Adrenal gland (tissue), 12 donors: ENCODE measurements around the gene ADD1. TPM values are rescaled to one million over a fixed set of nuclear protein-coding genes. Genes with fewer than 3 reads are reported as not detected.

Source experiments
- DNase-seq, 7 donors: peaks; one replicate each; pipeline ENCODE4 v3.0.0-alpha.2; 2019 to 2020
- H3K27ac ChIP-seq, 5 donors: fragments of 200-600 bp; sonication (generic) in 4 of 5; 1 replicate in 3 of 5; 2 replicates in 2 of 5; pipeline versions ENCODE4 v1.5.1 to v1.8.0; 2016 to 2020; ENCODE audit warnings: mild to moderate bottlenecking in 1 of 5
- H3K27me3 ChIP-seq: fragments of 200-600 bp; 2 replicates; pipeline ENCODE4 v1.8.0; 2021
- H3K36me3 ChIP-seq, 2 donors: fragments of 200-600 bp; replicated peaks in 1 of 2; 1 replicate in 1 of 2; 2 replicates in 1 of 2; pipeline versions ENCODE4 v1.5.1 to v1.8.0; 2018 to 2022
- H3K4me1 ChIP-seq, 2 donors: fragments of 200-600 bp; replicated peaks in 1 of 2; 1 replicate in 1 of 2; 2 replicates in 1 of 2; pipeline versions ENCODE4 v1.5.1 to v1.8.0; 2018 to 2021
- H3K4me3 ChIP-seq, 4 donors: fragments of 200-600 bp; sonication (generic) in 3 of 4; one replicate each; pipeline ENCODE4 v1.5.1; 2016 to 2018
- H3K9me3 ChIP-seq, 3 donors: fragments of 200-600 bp; sonication (generic) in 1 of 3; replicated peaks in 1 of 3; 1 replicate in 2 of 3; 2 replicates in 1 of 3; pipeline versions ENCODE4 v1.5.1 to v1.8.0; 2016 to 2021
- CTCF ChIP-seq, 6 experiments: fragments of 450-650 bp in 4 of 6; fragments of 200-600 bp in 2 of 6; sonication (generic) in 1 of 6; IDR thresholded peaks; 1 replicate in 5 of 6; 2 replicates in 1 of 6; pipeline versions ENCODE4 v1.5.1 to v1.8.0; 2016 to 2021; ENCODE audit warnings: antibody characterized with exemption in 6 of 6, mild to moderate bottlenecking in 2 of 6, moderate library complexity in 1 of 6
- POLR2A ChIP-seq, 2 donors: fragments of 450-650 bp; IDR thresholded peaks; one replicate each; pipeline ENCODE4 v1.6.1; 2017; ENCODE audit warnings: antibody characterized with exemption in 2 of 2, mild to moderate bottlenecking in 2 of 2, moderate library complexity in 1 of 2
- WGBS, 4 donors: extraction: QIAGEN DNeasy Blood & Tissue Kit in 2 of 4; methylation state at CpG; one replicate each; pipeline versions ENCODE4 v1.1.5 to v1.1.7; 2013 to 2017; 5-methylcytosine and 5-hydroxymethylcytosine counted together
- intact Hi-C, 2 donors: fragments of 100-400 bp; cut with DNase I; formaldehyde crosslinking; loops; one replicate each; pipeline versions ENCODE4 v1.14.1 to v1.15.0; 2022 to 2023
- polyA plus RNA-seq, 3 donors: library from polyadenylated mRNA; stranded (reverse); fragments of 200-250 nt in 2 of 3; fragments of 350-450 nt in 1 of 3; fragmentation: Illumina TruSeq in 1 of 3; extraction: RNeasy Lipid Tissue Mini Kit (QIAGEN cat#74804) in 1 of 3; gene quantifications; one replicate each; pipeline ENCODE4 v1.2.3, GENCODE V29; 2013 to 2014
- total RNA-seq, 9 donors: library from RNA; depleted of rRNA in 4 of 9; stranded (reverse); fragments of >200 nt in 4 of 9; fragments of 120-200 nt in 1 of 9; fragmentation: NEBNext Ultra II Directional in 1 of 9; extraction: Animal tissue kit (Norgen Biotek cat#: 25700) in 1 of 9; gene quantifications; one replicate each; pipeline versions ENCODE4 v1.1.0 to v1.2.4, GENCODE V29; 2013 to 2023
- donor health status: healthy with polysubstance abuse.
- donor health status: Bipolar disorder and iron deficiency.
- donor health status: DM: yes; HTN: yes; CAD: no.
- donor health status: DM: no; HTN: no; CAD: no.
- donor health status: DM: no; HTN: no; CAD: no.
- donor health status: DM: yes; HTN: yes; CAD: no.

ADD1 gene
- total and polyA plus RNA-seq, 12 donors = 134 to 468 (median 241) TPM

DNA sequence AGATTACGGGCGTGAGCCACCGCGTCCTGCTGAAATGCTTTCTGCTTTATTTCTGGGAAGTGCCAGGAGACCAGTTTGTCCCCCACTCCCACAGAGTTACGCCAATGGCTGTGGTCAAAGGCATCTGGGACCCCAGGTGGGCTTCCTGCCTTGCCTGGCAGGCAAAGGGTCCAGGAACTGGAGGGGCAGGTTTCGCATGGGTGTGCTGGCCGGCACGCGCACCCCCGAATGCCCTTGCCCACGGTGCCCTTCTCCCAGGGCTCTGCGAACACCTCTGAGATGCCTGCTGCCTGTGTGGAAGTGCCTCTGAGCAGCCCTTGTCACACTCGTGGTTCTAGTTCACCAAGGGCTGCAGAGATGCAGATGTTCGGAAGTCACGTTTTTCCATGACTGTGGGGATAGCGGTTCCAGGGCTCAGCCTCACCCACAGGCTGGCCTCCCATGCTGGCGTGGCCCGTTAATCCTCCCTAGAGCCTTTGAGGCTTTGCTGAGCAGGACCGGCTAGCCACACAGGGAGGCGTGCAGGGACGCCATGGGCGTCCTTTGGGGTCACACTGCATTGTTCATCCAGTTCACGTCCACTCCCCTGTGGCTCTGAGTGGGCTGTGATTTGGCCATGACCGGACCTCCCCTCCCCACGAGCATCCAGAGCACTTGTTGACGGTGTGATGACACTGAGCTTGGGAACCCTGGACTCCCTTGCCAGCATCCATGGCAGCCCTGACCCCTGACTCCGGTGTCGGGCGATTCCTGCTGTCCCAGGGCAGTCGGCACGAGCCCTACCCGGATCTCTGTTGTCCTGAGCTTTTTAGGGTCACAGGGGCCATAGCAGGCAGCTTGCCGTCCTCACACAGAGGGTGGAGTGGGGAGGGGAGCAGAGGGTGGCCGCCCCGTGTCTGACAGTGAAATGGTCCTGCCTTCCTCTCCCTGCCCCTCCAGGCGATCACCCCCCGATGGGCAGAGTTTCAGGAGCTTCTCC, 12.7 kb upstream of the ADD1 start:
- WGBS, 4 donors = 85 to 92% (median 90%) methylated on average over 21 to 37 of the region's 37 CpGs
- Histone ChIP-seq H3K4me3 (no peak overlapping the region), H3K36me3 (peaks cover 0 to 61% of the 10 kb centered on the region in 2 donors), H3K27me3 (no peaks in the 10 kb centered on the region), H3K9me3 (no peaks in the 10 kb centered on the region), H3K27ac (no peak overlapping the region), H3K4me1 (no peaks in the 10 kb centered on the region)
- intact Hi-C loops = no loop called here
- DNase-seq = peak in 3 of 7 donors; percentile 5 to 12 (median 7)
- TF ChIP-seq POLR2A (IDR thresholded peaks at IDR 0.05) = no peak
- TF ChIP-seq CTCF (IDR thresholded peaks at IDR 0.05) = no peak

- WGBS, 4 donors = 91 to 97% (median 95%) methylated on average over 14 to 36 of the region's 36 CpGs
- DNase-seq = peak in 3 of 7 donors; percentile 9 to 12 (median 11)
- Histone ChIP-seq H3K36me3 (peaks cover 0 to 65% of the 10 kb centered on the region in 2 donors), H3K4me1 (peaks cover 0 to 6% of the 10 kb centered on the region in 2 donors), H3K27me3 (no peaks in the 10 kb centered on the region), H3K4me3 (no peak overlapping the region), H3K9me3 (no peaks in the 10 kb centered on the region), H3K27ac (no peak overlapping the region)
- intact Hi-C loops = no loop called here
- TF ChIP-seq CTCF (IDR thresholded peaks at IDR 0.05) = no peak
- no peak for TF ChIP-seq POLR2A (IDR thresholded peaks at IDR 0.05)
Observed at GRCh38 chr4:2831611-2832308, 11.9 kb upstream of the ADD1 start.

GRCh38 chr4:2832309-2832980, 11.2 kb upstream of the ADD1 start:
- Histone ChIP-seq H3K27ac (no peak overlapping the region), H3K4me3 (no peak overlapping the region), H3K27me3 (no peaks in the 10 kb centered on the region), H3K4me1 (peaks cover 0 to 9% of the 10 kb centered on the region in 2 donors), H3K36me3 (peaks cover 0 to 58% of the 10 kb centered on the region in 2 donors), H3K9me3 (no peaks in the 10 kb centered on the region)
- 92 to 96% (median 94%) methylated on average over 12 to 20 of the region's 20 CpGs; no CpG with 5 or more reads in 1 of the 4 donors for WGBS, 4 donors
- DNase-seq = peak in 3 of 7 donors; percentile 5 to 10 (median 10)
- TF ChIP-seq POLR2A (IDR thresholded peaks at IDR 0.05) (no peak), CTCF (IDR thresholded peaks at IDR 0.05) (no peak)
- intact Hi-C loops = no loop called here
